GM21360 (cell line): ENCODE data around the gene SEC24C.
"Not testable (repeated sequence)": the region's sequence is repeated elsewhere in the genome, so short reads cannot be mapped to it uniquely, and the experiment has no call there.

Source experiments
- ATAC-seq: cut with Tn5 transposase; IDR thresholded peaks from one replicate; pipeline ENCODE4 v1.9.1; 2021; ENCODE audit warnings: mild to moderate bottlenecking, moderate library complexity; ENCODE audit not compliant: unreplicated experiment

Gene SEC24C

GRCh38 chr10:73730153-73730906 is 13.8 kb upstream of the SEC24C start:
- ATAC-seq: peak; percentile 79

- no peak for ATAC-seq
Measured at GRCh38 chr10:73731588-73732375, 12.4 kb upstream of the SEC24C start.

GRCh38 chr10:73732426-73732825 is 11.7 kb upstream of the SEC24C start:
- ATAC-seq: no peak

- no peak for ATAC-seq
Measured at GRCh38 chr10:73732931-73733623, 11.1 kb upstream of the SEC24C start.

GRCh38 chr10:73734028-73734720 is 10.0 kb upstream of the SEC24C start:
- no peak for ATAC-seq

- no peak for ATAC-seq
Measured at GRCh38 chr10:73734796-73735305, 9.3 kb upstream of the SEC24C start.

GRCh38 chr10:73740501-73741254 is 3.5 kb upstream of the SEC24C start:
- ATAC-seq: not testable (repeated sequence)

- no peak for ATAC-seq
Measured at GRCh38 chr10:73742454-73742734, 1.8 kb upstream of the SEC24C start.

- no peak for ATAC-seq
Measured at GRCh38 chr10:73743327-73743904, 756 bp upstream of the SEC24C start.

GRCh38 chr10:73744664-73744975 is 448 bp downstream of the SEC24C start:
- ATAC-seq: peak; percentile 32

GRCh38 chr10:73746721-73747120 is 2.5 kb downstream of the SEC24C start:
- no peak for ATAC-seq

- ATAC-seq: no peak
Measured at GRCh38 chr10:73750819-73751218, 6.6 kb downstream of the SEC24C start.

GRCh38 chr10:73756183-73756582 is 12.0 kb downstream of the SEC24C start:
- ATAC-seq: no peak

- ATAC-seq: no peak
Measured at GRCh38 chr10:73758704-73759511, 14.7 kb downstream of the SEC24C start.

- no peak for ATAC-seq
Measured at GRCh38 chr10:73759512-73760115, 15.4 kb downstream of the SEC24C start.

GRCh38 chr10:73761781-73762180 is 17.6 kb downstream of the SEC24C start:
- no peak for ATAC-seq

- no peak for ATAC-seq
Measured at GRCh38 chr10:73762915-73763314, 18.7 kb downstream of the SEC24C start.

GRCh38 chr10:73763343-73763742 is 19.2 kb downstream of the SEC24C start:
- no peak for ATAC-seq

GRCh38 chr10:73765066-73765465 is 20.9 kb downstream of the SEC24C start:
- ATAC-seq: no peak
